Gastroesophageal sphincter (tissue), 4 donors: ENCODE data around the gene PHLDA1. TPM values are rescaled to one million over a fixed set of nuclear protein-coding genes. Genes with fewer than 3 reads are reported as not detected.

ENCODE experiments used
- ATAC-seq: fragments of 150-250 bp; one replicate; pipeline ENCODE4 v1.9.1; 2016; ENCODE audit warnings: mild to moderate bottlenecking, moderate library complexity
- H3K27ac ChIP-seq, 4 donors: fragments of 200-600 bp; sonication (generic) in 3 of 4; 1 replicate in 3 of 4; 2 replicates in 1 of 4; pipeline ENCODE4 v1.5.1; 2016 to 2019
- H3K27me3 ChIP-seq: fragments of 200-600 bp; sonication (generic); one replicate; pipeline ENCODE4 v1.5.1; 2019
- H3K36me3 ChIP-seq, 2 donors: fragments of 200-600 bp; sonication (generic); one replicate each; pipeline ENCODE4 v1.5.1; 2019; ENCODE audit warnings: control low read depth in 1 of 2
- H3K4me1 ChIP-seq, 3 donors: fragments of 200-600 bp; sonication (generic); 1 replicate in 2 of 3; 2 replicates in 1 of 3; pipeline ENCODE4 v1.5.1; 2016 to 2019; ENCODE audit warnings: control low read depth in 2 of 3
- H3K4me3 ChIP-seq, 2 donors: fragments of 200-600 bp; sonication (generic); one replicate each; pipeline ENCODE4 v1.5.1; 2019; ENCODE audit warnings: mild to moderate bottlenecking in 1 of 2, moderate library complexity in 1 of 2
- H3K9me3 ChIP-seq, 3 donors: fragments of 200-600 bp; sonication (generic); one replicate each; pipeline ENCODE4 v1.5.1; 2017 to 2019; ENCODE audit warnings: control low read depth in 2 of 3
- EP300 ChIP-seq: sonication (generic); formaldehyde crosslinking; IDR thresholded peaks from one replicate; pipeline ENCODE4 v1.6.1; 2017; ENCODE audit warnings: antibody characterized with exemption, mild to moderate bottlenecking
- POLR2A ChIP-seq, 2 donors: fragments of 450-650 bp; IDR thresholded peaks; one replicate each; pipeline ENCODE4 v1.6.1; 2017; ENCODE audit warnings: antibody characterized with exemption in 2 of 2, mild to moderate bottlenecking in 2 of 2, moderate library complexity in 1 of 2
- POLR2AphosphoS5 ChIP-seq: sonication (generic); formaldehyde crosslinking; IDR thresholded peaks from one replicate; pipeline ENCODE4 v1.6.1; 2017; ENCODE audit warnings: antibody characterized with exemption
- WGBS, 2 donors: methylation state at CpG; one replicate each; pipeline ENCODE4 v1.1.5; 2018; ENCODE audit warnings: low coverage in 1 of 2; 5-methylcytosine and 5-hydroxymethylcytosine counted together
- total RNA-seq, 4 donors: library from RNA; depleted of rRNA; stranded (reverse); fragments of >200 nt; gene quantifications; one replicate each; pipeline ENCODE4 v1.1.0, GENCODE V29; 2016
- TF ChIP-seq, protein P1 (sequence below), 4 experiments: fragments of 200-600 bp in 2 of 4; fragments of 450-650 bp in 2 of 4; sonication (generic) in 1 of 4; IDR thresholded peaks; one replicate each; pipeline ENCODE4 v1.5.1; 2017 to 2019; ENCODE audit warnings: antibody characterized with exemption in 4 of 4, mild to moderate bottlenecking in 2 of 4, moderate library complexity in 2 of 4

The PHLDA1 gene
- total RNA-seq, 4 donors from 2014 or later: 4.4 to 14.4 (median 7.6) TPM

DNA sequence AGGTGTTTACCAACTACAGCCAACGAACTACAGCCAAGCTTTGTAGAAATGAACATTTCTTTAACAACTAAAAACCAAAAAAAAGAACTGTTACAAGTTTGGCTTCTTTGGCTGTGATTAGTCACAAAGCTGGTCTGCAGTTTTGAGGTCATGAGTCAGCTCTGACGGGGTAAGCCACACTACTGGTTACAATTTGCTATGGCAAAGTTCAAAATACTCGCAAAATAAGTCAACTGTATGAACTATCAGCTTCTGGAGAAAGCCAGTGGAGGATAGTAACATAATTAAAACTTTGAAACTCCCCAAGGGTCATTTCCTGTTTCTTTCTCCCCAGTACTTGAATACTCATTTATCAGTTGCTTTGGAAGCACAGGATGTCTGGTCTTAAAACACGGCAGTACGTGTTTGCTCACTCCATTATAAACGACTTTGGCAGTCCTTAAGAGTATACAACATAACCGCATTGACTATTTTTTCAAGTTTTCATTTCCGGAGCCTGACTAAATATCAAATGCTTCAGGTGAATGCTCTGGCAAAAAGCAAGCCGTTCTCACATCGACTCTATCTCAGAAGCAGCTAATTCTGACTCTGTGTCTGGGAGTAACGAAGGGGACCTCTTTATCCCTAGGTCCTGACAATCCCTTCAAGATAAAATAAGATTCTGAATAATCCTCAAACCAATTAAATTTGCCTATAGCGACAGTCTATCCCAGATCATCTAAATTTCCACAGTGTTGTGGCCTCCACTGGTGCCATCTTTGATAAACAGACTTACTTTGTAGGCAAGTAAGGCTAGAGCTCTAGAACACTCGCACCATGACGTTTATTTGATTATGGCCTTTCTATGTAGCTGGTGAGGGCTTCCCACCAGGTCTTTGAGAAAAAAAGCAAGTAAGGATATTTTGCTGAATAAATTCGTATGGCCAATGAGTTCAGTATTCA lies 10.6 kb downstream of the PHLDA1 start:
- TF ChIP-seq EP300: no peak
- TF ChIP-seq, protein P1, sequence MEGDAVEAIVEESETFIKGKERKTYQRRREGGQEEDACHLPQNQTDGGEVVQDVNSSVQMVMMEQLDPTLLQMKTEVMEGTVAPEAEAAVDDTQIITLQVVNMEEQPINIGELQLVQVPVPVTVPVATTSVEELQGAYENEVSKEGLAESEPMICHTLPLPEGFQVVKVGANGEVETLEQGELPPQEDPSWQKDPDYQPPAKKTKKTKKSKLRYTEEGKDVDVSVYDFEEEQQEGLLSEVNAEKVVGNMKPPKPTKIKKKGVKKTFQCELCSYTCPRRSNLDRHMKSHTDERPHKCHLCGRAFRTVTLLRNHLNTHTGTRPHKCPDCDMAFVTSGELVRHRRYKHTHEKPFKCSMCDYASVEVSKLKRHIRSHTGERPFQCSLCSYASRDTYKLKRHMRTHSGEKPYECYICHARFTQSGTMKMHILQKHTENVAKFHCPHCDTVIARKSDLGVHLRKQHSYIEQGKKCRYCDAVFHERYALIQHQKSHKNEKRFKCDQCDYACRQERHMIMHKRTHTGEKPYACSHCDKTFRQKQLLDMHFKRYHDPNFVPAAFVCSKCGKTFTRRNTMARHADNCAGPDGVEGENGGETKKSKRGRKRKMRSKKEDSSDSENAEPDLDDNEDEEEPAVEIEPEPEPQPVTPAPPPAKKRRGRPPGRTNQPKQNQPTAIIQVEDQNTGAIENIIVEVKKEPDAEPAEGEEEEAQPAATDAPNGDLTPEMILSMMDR (IDR thresholded peaks at IDR 0.05): no peak
- no peak for TF ChIP-seq POLR2AphosphoS5
- no peak for TF ChIP-seq POLR2A (IDR thresholded peaks at IDR 0.05)
- Histone ChIP-seq H3K9me3 (no peaks in the 10 kb centered on the region), H3K4me3 (no peak overlapping the region), H3K4me1 (peaks cover 0 to 9% (median 0%) of the 10 kb centered on the region in 3 donors), H3K36me3 (no peaks in the 10 kb centered on the region), H3K27ac (peak overlapping the region; percentile 6 to 43 (median 38)), H3K27me3 (no peaks in the 10 kb centered on the region)
- ATAC-seq: peak; percentile 65
- WGBS, 2 donors: 40 to 57% methylated on average over 9 to 15 of the region's 15 CpGs

DNA sequence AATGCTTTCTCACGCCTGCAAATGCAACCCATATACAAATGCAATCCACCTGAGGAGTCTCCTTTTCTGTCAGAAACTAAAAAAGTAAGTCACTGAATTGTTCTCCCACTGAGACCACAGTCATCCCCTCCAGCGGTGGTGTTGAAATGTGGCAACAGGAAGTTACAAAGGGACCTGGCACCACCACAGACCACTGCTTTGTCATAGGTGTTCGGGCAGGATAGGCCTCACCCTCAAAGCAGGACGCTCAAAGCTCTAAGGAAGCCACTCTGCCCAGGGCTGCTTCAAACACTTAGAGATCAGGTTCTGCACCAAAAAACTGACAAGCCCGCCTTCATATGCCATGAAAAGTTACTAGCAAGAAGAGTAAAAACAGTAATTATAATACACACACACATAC lies 11.3 kb downstream of the PHLDA1 start:
- Histone ChIP-seq H3K4me3 (no peak overlapping the region), H3K27ac (peak overlapping the region in 3 of 4 donors; percentile 6 to 43 (median 42)), H3K36me3 (no peaks in the 10 kb centered on the region), H3K4me1 (peaks cover 0 to 9% (median 0%) of the 10 kb centered on the region in 3 donors), H3K27me3 (no peaks in the 10 kb centered on the region), H3K9me3 (no peaks in the 10 kb centered on the region)
- WGBS, 2 donors: 93 to 100% methylated on average over 2 to 3 of the region's 5 CpGs
- TF ChIP-seq POLR2AphosphoS5 (no peak), EP300 (no peak), POLR2A (IDR thresholded peaks at IDR 0.05) (no peak)
- TF ChIP-seq, protein P1 (IDR thresholded peaks at IDR 0.05): no peak
- ATAC-seq: peak; percentile 51

DNA sequence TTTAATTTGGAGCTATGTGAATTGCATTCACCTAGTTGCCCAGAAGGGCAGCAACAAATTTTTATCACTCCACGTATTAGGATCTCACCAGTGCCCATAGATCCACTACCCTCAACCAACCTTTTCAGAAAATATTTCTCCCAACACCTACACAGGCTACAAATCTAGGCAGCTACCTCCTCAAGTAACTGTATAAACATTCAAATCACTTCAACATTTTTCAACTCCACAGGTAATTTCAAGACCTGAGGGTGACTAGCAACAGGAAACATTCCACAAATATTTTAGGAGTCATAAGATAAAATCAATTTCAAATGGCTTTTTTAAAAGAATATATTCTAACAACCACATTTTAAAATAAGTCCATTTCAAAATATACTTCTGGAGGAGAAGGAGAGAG lies 12.9 kb downstream of the PHLDA1 start:
- no peak overlapping the region for H3K4me3 ChIP-seq
- ATAC-seq: no peak
- TF ChIP-seq POLR2AphosphoS5 (no peak), POLR2A (IDR thresholded peaks at IDR 0.05) (no peak), EP300 (no peak)
- TF ChIP-seq, protein P1 (IDR thresholded peaks at IDR 0.05): no peak
- 86 to 88% methylated on average over 1 of the region's 1 CpG for WGBS, 2 donors
- H3K4me1 ChIP-seq: peaks cover 0 to 9% (median 0%) of the 10 kb centered on the region in 3 donors
- H3K36me3 ChIP-seq: no peaks in the 10 kb centered on the region
- H3K27me3 ChIP-seq: no peaks in the 10 kb centered on the region
- H3K9me3 ChIP-seq: no peaks in the 10 kb centered on the region
- no peak overlapping the region for H3K27ac ChIP-seq

DNA sequence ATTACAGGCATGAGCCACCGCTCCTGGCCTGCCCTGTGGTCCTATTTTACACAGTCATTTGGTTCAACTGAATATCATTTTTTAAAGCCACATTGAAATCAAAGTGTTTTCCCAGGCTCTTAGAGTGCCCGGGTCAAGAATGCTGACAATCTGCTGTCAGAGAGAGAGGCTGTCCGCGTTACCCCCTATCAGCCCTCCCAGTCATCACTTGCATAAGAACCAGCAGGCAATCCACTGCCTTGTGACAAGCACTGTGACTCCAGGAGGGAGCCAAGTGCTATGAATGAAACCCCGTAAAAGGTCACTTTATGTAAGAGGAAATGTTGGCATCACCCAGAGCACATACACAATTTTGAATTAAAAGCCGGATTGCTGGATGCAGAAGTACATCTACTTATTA lies 13.5 kb downstream of the PHLDA1 start:
- H3K27me3 ChIP-seq: no peaks in the 10 kb centered on the region
- no peak overlapping the region for H3K27ac ChIP-seq
- 53 to 67% methylated on average over 3 to 5 of the region's 6 CpGs for WGBS, 2 donors
- H3K4me3 ChIP-seq: no peak overlapping the region
- no peaks in the 10 kb centered on the region for H3K9me3 ChIP-seq
- no peaks in the 10 kb centered on the region for H3K36me3 ChIP-seq
- H3K4me1 ChIP-seq: peaks cover 0 to 9% (median 0%) of the 10 kb centered on the region in 3 donors
- TF ChIP-seq EP300 (no peak), POLR2A (IDR thresholded peaks at IDR 0.05) (no peak), POLR2AphosphoS5 (no peak)
- TF ChIP-seq, protein P1 (IDR thresholded peaks at IDR 0.05): no peak
- no peak for ATAC-seq

DNA sequence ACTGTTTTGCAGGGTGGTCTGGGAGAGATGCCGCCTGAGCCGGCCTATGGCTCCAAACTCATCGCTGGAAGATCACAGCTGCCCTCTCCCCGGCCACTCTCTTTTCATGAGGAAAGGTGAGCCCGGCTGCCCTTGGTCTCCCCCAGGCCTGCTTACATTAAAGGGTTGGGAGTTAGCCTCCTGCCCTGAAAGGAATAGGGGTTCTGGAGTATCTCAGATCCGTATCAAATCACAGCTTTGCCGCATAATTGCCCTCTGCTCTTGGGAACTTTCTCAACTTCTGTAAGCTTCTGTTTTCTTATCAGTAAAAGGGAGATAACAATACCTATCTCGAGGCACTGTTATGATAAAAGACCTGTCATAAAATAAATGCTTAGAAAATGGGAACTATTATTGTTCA lies 17.6 kb downstream of the PHLDA1 start:
- 76 to 96% methylated on average over 4 to 8 of the region's 8 CpGs for WGBS, 2 donors
- Histone ChIP-seq H3K4me3 (no peak overlapping the region), H3K27ac (no peak overlapping the region), H3K27me3 (no peaks in the 10 kb centered on the region), H3K9me3 (no peaks in the 10 kb centered on the region), H3K36me3 (no peaks in the 10 kb centered on the region), H3K4me1 (no peaks in the 10 kb centered on the region)
- no peak for ATAC-seq
- TF ChIP-seq POLR2AphosphoS5 (no peak), EP300 (no peak), POLR2A (IDR thresholded peaks at IDR 0.05) (no peak)
- TF ChIP-seq, protein P1 (IDR thresholded peaks at IDR 0.05): no peak
